Measurements from ENCODE around the gene MOGAT1.
"Not testable (repeated sequence)": the region's sequence is repeated elsewhere in the genome, so short reads cannot be mapped to it uniquely, and the experiment has no call there.

The MOGAT1 gene

GRCh38 chr2:222710736-222711135 lies 39.3 kb downstream of the MOGAT1 start:
- no peak for DNase-seq (ENCODE audit: low read depth)

- DNase-seq (ENCODE audit: low read depth): no peak
These were observed 40.0 kb downstream of the MOGAT1 start for GRCh38 chr2:222711315-222711940.

DNA sequence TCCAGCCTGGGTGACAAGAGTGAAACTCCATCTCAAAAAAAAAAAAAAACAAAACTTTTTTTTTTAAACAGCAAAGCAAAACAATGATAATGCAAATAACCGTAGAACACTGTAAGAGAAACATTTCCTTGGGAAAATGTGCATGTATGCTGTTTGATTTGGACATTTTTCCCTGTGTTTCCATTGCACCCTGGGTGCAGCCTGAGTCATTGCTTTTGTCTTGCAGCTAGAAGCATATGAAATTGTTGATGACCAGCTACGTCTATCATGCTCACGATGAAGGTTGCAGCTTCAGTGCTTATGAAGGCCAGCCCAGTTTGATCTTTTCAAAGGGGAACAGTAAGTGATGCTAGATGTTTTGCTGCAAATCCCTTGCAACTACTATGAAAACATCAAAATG lies 41.5 kb downstream of the MOGAT1 start:
- no peak for DNase-seq (ENCODE audit: low read depth)

DNA sequence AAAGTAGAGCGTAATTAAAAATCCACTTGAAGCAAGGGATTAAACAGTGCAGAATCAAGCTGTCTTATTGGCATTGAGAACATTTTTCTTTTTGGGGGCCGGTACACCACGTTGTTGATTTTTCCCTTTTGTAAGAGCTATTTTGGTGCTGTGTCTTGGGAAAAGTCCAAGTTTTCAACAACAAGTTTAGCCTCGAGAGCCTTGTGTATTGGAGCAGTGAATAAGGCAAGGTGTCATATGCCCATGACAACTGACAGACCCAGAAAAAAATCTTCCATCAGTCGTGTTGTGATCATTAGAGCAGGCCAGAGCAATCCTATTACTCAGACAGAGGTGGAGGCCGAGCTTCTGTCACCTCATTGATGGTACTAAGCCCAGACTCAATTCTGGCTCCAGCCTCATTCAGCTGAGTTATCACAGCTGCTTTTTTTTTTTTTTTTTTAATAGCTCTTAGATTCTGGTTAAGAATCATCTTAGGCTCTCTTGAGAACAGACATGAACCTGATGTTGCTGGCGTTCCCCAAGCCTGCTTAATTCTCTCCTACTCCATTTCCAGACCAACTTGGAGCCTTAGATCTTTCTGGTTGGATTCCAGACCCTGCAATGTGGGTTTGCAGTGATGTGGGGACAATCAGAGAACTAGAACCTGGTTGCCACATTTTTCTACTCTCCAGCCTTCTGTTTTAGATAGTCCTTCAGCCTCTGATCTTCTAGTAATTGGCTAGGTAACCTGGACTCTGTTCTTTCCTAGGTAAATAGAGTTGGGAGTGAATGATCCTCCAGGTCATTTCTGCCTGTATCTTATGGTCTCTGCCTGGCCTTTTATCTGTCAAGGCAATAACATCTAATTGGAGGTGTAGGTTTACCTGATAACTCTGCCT lies 43.1 kb downstream of the MOGAT1 start:
- DNase-seq (ENCODE audit: low read depth): no peak

GRCh38 chr2:222715742-222716141 lies 44.3 kb downstream of the MOGAT1 start:
- no peak for DNase-seq (ENCODE audit: low read depth)

- not testable (repeated sequence) for DNase-seq (ENCODE audit: low read depth)
These were observed 48.3 kb downstream of the MOGAT1 start for GRCh38 chr2:222719787-222720186.

DNA sequence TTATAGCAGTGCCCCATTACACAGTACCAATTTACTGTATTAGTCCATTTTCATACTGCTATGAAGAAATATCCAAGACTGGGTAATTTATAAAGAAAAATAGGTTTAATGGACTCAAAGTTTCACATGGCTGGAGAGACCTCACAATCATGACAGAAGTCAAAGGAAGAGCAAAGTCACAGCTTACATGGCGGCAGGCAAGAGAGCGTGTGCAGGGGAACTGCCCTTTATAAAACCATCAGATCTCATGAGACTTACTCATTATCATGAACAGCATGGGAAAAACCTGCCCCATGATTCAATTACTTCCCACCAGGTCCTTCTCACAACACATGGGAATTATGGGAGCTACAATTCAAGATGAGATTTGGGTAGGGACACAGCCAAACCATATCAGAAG lies 50.1 kb downstream of the MOGAT1 start:
- DNase-seq (ENCODE audit: low read depth): not testable (repeated sequence)

DNA sequence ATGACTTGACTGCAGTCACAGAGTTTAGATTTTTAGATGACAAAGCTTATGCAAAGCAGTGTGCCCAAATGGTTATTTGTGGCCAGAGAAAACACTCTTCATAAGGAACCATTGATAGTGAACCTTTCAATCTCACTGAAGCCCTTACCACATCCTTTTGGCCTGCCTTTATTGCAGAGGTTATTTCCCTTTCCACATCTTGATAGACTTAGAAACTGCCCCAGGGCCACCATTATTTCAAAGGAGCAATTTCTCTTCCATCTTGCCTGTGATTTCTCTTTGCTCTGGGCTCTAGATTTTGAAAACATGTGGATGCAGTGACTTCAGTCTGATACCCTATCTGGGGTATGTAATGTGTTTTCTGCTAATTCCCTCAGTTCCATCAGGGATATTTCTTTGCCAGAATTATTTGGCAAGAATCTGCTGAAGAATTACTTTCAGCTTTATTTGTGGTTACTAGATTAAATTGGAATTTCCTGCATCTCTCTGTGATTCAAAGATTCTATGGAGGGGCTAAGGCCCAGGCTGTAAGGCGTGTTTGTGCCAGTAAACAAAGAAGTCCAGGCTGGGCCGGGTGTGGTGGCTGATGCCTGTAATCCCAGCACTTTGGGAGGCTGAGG lies 51.0 kb downstream of the MOGAT1 start:
- DNase-seq (ENCODE audit: low read depth): no peak

DNA sequence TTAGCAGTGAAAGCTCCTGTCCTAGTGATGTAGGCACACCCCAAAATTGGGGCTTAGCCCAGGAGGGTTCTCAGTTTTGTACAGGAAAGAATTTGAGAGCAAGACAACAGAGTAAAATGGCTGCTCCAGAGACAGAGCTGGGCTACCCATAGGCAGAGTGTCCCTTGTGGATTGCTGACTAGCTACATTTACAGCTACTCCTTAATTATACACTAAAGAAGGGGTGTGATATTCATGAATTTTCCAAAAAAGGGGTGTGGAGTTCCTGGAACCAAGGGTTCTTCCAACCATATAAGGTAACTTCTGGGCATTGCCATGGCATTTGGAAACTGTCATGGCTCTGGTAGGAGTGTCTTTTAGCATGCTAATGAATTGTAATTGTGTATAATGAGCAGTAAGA lies 52.8 kb downstream of the MOGAT1 start:
- DNase-seq (ENCODE audit: low read depth): no peak

- no peak for DNase-seq (ENCODE audit: low read depth)
These were observed 57.2 kb downstream of the MOGAT1 start for GRCh38 chr2:222728621-222729020.

GRCh38 chr2:222730366-222730999 lies 59.0 kb downstream of the MOGAT1 start:
- no peak for DNase-seq (ENCODE audit: low read depth)

GRCh38 chr2:222731201-222731621 lies 59.8 kb downstream of the MOGAT1 start:
- no peak for DNase-seq (ENCODE audit: low read depth)

DNA sequence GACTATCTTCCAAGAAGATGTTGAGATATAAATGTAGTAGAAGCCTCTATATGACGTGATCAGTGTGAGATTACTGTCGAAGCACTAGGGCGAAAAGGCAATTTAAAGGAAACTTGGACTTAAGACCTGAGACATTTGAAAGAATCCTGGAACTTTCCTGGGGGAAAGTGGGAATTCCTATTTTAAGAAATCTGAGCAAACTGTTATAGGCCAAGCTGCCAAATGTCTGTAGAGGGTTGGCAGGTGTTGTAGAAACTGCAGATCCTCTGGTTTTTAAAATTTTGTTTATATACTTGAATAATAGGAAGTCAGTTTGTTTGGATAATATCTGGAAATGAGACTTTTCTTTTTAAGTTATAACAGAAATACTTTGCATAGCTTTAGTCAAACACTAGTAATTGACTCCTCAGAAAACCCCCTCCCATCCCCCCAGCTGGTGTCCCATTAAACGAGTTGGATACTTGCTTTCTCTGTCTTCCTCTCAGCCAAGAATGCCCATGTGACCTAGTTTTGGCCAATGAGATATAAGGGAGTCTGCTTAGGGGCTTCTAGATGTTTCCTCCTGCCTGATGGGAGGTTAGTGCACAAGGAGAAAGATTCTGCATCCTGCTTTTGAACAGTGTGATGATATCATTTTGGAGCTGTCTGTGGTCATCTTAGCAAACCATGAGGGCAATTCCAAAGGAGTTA lies 61.2 kb downstream of the MOGAT1 start:
- no peak for DNase-seq (ENCODE audit: low read depth)

DNA sequence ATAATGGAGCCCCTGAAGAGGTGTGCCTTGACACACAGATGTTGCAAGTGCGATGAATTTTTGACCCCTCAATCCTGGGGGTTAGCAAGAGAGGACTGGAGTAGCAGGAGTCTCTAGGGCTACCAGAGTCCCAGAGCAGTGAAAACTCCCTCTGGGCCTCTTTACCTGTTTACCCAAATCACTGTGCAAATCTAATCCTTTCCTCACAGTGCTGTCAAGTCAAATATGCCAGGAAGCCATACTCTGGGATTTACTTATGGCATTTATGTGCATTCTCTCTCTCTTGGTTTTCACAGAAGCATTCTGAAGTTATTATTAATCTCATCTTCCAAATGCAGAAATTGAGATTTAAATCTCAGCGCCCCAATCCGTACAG lies 62.0 kb downstream of the MOGAT1 start:
- DNase-seq (ENCODE audit: low read depth): no peak

GRCh38 chr2:222733846-222734702 lies 62.6 kb downstream of the MOGAT1 start:
- no peak for DNase-seq (ENCODE audit: low read depth)

DNA sequence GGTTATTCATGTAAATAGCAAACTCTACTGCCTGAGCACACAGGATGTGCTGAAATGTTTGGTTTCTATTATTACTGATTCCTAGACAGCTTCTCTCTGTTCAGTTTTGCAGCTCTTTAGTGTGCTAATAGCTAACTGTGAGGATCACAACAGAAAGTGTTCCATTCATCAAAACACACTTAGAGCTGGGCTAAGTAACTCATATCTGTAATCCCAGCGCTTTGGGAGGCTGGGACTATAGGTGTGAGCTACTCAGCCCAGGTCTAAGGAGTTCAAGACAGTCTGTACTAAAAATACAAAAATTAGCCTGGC lies 63.2 kb downstream of the MOGAT1 start:
- DNase-seq (ENCODE audit: low read depth): no peak

- no peak for DNase-seq (ENCODE audit: low read depth)
These were observed 64.8 kb downstream of the MOGAT1 start for GRCh38 chr2:222736301-222736700.

GRCh38 chr2:222736924-222737323 lies 65.5 kb downstream of the MOGAT1 start:
- no peak for DNase-seq (ENCODE audit: low read depth)

DNA sequence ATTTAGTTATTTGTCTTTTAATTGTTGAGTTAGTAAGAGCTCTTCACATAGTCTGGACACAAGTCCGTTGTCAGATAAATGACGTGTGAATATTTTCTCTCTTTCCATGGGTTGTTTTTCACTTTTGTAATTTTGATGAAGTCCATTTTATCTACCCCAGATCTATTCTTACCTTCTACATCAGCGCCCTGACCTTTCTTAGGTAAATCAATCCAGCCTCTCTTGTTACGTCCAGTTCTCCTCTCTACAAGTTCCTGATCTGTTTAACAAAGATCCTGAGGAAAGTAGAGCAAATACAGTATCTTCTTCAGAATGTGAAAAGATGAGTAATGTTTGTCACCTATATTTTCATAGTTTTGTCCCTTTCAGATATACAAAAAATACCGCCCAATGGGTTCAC lies 66.9 kb downstream of the MOGAT1 start:
- no peak for DNase-seq (ENCODE audit: low read depth)

GRCh38 chr2:222738809-222739208 lies 67.4 kb downstream of the MOGAT1 start:
- no peak for DNase-seq (ENCODE audit: low read depth)

GRCh38 chr2:222739939-222740338 lies 68.5 kb downstream of the MOGAT1 start:
- no peak for DNase-seq (ENCODE audit: low read depth)
